Transverse colon (tissue), 4 donors: ENCODE results near the gene DNAJA4.

Experiments used
- EP300 ChIP-seq: sonication (generic); formaldehyde crosslinking; IDR thresholded peaks from one replicate; pipeline ENCODE4 v1.6.1; 2017; ENCODE audit warnings: antibody characterized with exemption, low read depth
- POLR2A ChIP-seq: fragments of 450-650 bp; IDR thresholded peaks from one replicate; pipeline ENCODE4 v1.6.1; 2016; ENCODE audit warnings: antibody characterized with exemption, mild to moderate bottlenecking, moderate library complexity
- POLR2AphosphoS5 ChIP-seq, 3 donors: sonication (generic); formaldehyde crosslinking; IDR thresholded peaks; one replicate each; pipeline ENCODE4 v1.6.1; 2016; ENCODE audit warnings: antibody characterized with exemption in 3 of 3
- TF ChIP-seq, protein P1 (sequence below), 5 experiments: fragments of 200-600 bp in 3 of 5; fragments of 450-650 bp in 2 of 5; sonication (generic) in 3 of 5; IDR thresholded peaks; 1 replicate in 2 of 5; 2 replicates in 3 of 5; pipeline ENCODE4 v1.5.1; 2016 to 2017; ENCODE audit warnings: antibody characterized with exemption in 5 of 5, inconsistent platforms in 3 of 5, mild to moderate bottlenecking in 2 of 5, moderate library complexity in 1 of 5

DNA sequence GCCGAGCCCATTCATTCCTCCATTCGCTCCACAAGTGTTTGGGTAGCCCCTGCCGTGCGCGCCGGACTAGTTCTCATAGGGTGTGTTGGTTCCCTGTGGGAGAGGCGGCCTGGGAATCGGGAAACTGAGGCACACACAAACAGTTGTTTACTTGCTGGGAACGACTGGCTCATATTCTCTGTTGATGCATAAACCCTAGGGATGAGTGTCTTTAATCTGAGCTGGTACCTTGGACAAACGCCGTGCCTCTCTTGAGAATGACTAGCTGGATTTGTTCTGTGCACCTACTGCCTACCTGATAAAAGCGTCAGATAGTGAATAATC lies 737 bp downstream of the DNAJA4 start:
- TF ChIP-seq, protein P1, sequence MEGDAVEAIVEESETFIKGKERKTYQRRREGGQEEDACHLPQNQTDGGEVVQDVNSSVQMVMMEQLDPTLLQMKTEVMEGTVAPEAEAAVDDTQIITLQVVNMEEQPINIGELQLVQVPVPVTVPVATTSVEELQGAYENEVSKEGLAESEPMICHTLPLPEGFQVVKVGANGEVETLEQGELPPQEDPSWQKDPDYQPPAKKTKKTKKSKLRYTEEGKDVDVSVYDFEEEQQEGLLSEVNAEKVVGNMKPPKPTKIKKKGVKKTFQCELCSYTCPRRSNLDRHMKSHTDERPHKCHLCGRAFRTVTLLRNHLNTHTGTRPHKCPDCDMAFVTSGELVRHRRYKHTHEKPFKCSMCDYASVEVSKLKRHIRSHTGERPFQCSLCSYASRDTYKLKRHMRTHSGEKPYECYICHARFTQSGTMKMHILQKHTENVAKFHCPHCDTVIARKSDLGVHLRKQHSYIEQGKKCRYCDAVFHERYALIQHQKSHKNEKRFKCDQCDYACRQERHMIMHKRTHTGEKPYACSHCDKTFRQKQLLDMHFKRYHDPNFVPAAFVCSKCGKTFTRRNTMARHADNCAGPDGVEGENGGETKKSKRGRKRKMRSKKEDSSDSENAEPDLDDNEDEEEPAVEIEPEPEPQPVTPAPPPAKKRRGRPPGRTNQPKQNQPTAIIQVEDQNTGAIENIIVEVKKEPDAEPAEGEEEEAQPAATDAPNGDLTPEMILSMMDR (IDR thresholded peaks at IDR 0.05): no peak
- TF ChIP-seq POLR2AphosphoS5 (IDR thresholded peaks at IDR 0.05) (no peak), POLR2A (no peak), EP300 (no peak)
